ENCODE measurements around the gene SGTA. TPM values are rescaled to one million over a fixed set of nuclear protein-coding genes. Genes with fewer than 3 reads are reported as not detected.

SGTA gene
- total and polyA plus RNA-seq, 2 of the 13 experiments (the other 11 are each of a cell fraction or from before 2014, with no cell fraction given): 43.9 to 47.4 TPM

GRCh38 chr19:2723747-2724146, 59.3 kb downstream of the SGTA start:
- ChIA-PET CTCF (ENCODE audit: low intra/inter-chr PET ratio, low total read pairs) (no interaction called here), POLR2A (interaction anchor here (1.3 to 2.0 kb wide), 2 partner anchors 20 to 75 kb away, joined by 5 to 7 read pairs; no protein-coding TSS in a partner anchor)
- no peaks in the 10 kb centered on the region for H3K36me3 ChIP-seq (replicated peaks in 1 of 2; ENCODE audit: control insufficient read depth in 1 of 2, insufficient read depth in 2 of 2, low read length in 2 of 2)
- H3K9ac ChIP-seq (ENCODE audit: insufficient read depth, low read depth, low read length): no peak overlapping the region
- H4K20me1 ChIP-seq (ENCODE audit: insufficient read depth, low read length): no peaks in the 10 kb centered on the region
- no peaks in the 10 kb centered on the region for H3K79me2 ChIP-seq (ENCODE audit: insufficient read depth, low read length)
- H3K9me3 ChIP-seq (ENCODE audit: low read length): no peaks in the 10 kb centered on the region
- DNase-seq (ENCODE audit: low spot score): no peak
- in situ Hi-C loops (cut with HindIII; ENCODE audit: extremely low pct_ligation_motif_present, low pct_unique_long_range_greater_than_20kb): no loop called here
- peaks cover 27 to 69% of the 10 kb centered on the region in 2 experiments for H3K27me3 ChIP-seq (ENCODE audit: control insufficient read depth in 1 of 2, insufficient read depth in 2 of 2, low read length in 2 of 2)
- no peak for TF ChIP-seq EHMT2 (IDR thresholded peaks at IDR 0.05; ENCODE audit: borderline replicate concordance, low read depth, low read length)
- TF ChIP-seq CAMTA2 (CRISPR knock-in tag; IDR thresholded peaks at IDR 0.05; ENCODE audit: borderline replicate concordance): no peak
- no peak for TF ChIP-seq NCOA5 (CRISPR knock-in tag; IDR thresholded peaks at IDR 0.05)
- TF ChIP-seq, protein P1, sequence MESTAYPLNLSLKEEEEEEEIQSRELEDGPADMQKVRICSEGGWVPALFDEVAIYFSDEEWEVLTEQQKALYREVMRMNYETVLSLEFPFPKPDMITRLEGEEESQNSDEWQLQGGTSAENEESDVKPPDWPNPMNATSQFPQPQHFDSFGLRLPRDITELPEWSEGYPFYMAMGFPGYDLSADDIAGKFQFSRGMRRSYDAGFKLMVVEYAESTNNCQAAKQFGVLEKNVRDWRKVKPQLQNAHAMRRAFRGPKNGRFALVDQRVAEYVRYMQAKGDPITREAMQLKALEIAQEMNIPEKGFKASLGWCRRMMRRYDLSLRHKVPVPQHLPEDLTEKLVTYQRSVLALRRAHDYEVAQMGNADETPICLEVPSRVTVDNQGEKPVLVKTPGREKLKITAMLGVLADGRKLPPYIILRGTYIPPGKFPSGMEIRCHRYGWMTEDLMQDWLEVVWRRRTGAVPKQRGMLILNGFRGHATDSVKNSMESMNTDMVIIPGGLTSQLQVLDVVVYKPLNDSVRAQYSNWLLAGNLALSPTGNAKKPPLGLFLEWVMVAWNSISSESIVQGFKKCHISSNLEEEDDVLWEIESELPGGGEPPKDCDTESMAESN (CRISPR knock-in tag; conservative IDR thresholded peaks at IDR 0.05): 0 out of 2 replicates have a peak, but pooled peaks have one; percentile 36
- TF ChIP-seq RBFOX2 (IDR thresholded peaks at IDR 0.05; ENCODE audit: low read depth, low read length): no peak
- TF ChIP-seq ZNF24 (IDR thresholded peaks at IDR 0.05): no peak
- no peak for TF ChIP-seq TCF7L2 (IDR thresholded peaks at IDR 0.05; ENCODE audit: low read depth, low read length)
- no peak overlapping the region for H3K27ac ChIP-seq (ENCODE audit: extremely low read length, insufficient read depth, low read length)
- WGBS (ENCODE audit: low lambda C conversion rate): no CpG with 5 or more reads among the region's 14 CpGs
- peaks cover 42% of the 10 kb centered on the region for H3K4me1 ChIP-seq (ENCODE audit: insufficient read depth, low read length)
- H3K4me2 ChIP-seq (ENCODE audit: low read depth, low read length): peak overlapping the region; percentile 41
- no peak overlapping the region for H2AFZ ChIP-seq (ENCODE audit: low read length)
- no peak for FAIRE-seq
- peak; percentile 19 for ATAC-seq
- H3K4me3 ChIP-seq (replicated peaks in 1 of 3; ENCODE audit: insufficient read depth in 1 of 3, low read depth in 2 of 3, low read length in 3 of 3): peak overlapping the region in 2 of 3 experiments; percentile 13 to 29; a peak in 2 of 6 replicates
- intact Hi-C loops (cut with micrococcal nuclease; ENCODE audit: unreplicated experiment): no loop called here
- BruUV-seq (replicated peaks): no TSS peak

Measured in HepG2 (cell line).